Activated gamma-delta T cell treated with anti-CD3 and anti-CD28 coated beads, Interleukin-2, amount 50 U/mL, for 16 hours (primary cell): ENCODE measurements around the gene USP15.
"Not testable (repeated sequence)": the region's sequence is repeated elsewhere in the genome, so short reads cannot be mapped to it uniquely, and the experiment has no call there.

Experiments
- DNase-seq: peaks from one replicate; pipeline ENCODE4 v3.0.0-alpha.2; 2020; ENCODE audit warnings: low read depth

USP15 gene

DNA sequence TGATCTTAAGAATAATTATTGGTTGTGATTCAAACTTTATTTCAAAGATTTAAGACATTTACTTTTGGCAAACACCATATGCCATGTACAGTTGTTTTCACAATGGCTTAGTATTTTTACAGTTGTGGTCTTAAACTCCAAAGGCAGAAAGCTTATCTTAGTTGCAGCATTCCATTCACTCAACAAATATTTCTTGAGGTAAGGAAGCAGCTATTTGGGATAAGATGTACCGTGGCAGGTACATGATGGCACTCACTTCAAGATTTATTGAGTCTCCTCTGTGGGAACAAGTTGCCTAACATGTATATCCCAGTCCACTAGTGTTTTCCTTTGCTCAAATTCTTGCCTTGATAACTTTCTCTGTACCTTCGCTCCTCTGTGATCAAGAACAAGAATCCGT is 198.4 kb downstream of the USP15 start:
- no peak for DNase-seq

DNA sequence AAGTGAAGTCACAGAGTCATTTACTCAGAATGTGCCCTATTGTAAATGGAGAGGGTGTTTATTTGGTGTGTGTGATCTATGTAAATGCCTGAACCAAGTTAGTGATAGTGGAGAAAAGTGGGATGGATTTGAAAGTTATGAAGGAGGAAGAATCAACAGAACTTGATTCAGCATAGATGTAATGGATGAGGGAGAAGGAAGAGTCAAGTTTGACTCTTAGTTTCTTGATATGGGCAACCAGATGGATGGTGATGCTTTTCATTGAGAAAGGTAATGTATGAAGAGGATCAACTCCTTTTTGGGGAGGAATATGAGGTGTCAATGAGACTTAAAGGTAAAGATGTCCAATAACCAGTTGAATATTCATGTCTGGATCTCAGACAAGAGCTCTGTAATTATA is 199.8 kb downstream of the USP15 start:
- DNase-seq, result no peak

DNA sequence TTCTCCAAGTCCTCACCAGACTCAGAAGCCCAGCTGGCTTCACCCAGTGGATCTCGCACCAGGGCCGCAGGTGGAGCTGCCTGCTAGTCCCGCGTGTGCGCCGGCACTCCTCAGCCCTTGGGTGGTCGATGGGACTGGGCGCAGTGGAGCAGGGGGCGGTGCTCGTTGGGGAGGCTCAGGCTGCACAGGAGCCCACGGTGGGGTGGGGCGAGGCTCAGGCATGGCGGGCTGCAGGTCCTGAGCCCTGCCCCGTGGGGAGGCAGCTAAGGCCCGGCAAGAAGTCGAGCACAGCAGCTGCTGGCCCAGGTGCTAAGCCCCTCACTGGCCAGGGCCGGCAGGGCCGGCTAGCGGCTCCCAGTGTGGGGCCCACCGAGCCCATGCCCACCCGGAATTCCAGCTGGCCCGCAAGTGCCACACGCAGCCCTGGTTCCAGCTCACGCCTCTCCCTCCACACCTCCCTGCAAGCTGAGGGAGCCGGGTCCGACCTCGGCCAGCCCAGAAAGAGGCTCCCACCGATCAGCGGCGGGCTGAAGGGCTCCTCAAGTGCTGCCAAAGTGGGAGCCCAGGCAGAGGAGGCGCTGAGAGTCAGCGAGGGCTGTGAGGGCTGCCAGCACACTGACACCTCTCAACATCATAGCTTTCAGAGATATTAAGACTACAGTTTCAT is 201.1 kb downstream of the USP15 start:
- DNase-seq, result not testable (repeated sequence)

DNA sequence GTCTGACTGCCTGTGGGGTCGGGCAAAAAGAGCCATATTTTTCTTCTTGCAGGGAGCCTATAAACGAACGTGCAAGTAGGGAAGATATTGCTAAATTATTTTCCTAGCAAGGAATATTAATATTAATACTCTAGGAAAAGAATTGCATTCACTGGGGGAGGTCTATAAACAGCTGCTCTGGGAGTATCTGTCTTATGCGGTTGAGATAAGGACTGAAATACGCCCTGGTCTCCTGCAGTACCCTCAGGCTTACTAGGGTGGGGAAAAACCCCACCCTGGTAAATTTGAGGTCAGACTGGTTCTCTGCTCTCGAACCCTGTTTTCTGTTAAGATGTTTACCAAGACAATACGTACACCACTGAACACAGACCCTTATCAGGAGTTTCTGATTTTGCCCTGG is 203.0 kb downstream of the USP15 start:
- DNase-seq, result not testable (repeated sequence)
